ENCODE results near the gene ZMAT5.

Gene ZMAT5

DNA sequence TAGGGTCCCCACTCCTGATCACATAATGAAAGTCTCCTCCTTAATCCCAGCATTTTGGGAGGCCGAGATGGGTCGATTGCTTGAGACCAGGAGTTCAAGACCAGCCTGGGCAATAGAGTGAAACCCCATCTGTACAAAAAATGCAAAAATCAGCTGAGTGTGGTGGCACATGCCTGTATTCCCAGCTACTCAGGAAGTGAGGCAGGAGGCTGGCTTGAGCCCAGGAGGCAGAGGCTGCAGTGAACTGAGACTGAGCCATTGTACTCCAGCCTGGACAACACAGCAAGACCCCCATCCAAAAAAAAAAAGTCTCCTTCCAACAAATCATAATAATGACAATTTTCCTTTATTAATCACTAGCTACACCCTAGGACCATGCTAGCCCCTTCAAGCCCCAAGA lies 15.1 kb downstream of the ZMAT5 start:
- DNase-seq, result no peak

DNA sequence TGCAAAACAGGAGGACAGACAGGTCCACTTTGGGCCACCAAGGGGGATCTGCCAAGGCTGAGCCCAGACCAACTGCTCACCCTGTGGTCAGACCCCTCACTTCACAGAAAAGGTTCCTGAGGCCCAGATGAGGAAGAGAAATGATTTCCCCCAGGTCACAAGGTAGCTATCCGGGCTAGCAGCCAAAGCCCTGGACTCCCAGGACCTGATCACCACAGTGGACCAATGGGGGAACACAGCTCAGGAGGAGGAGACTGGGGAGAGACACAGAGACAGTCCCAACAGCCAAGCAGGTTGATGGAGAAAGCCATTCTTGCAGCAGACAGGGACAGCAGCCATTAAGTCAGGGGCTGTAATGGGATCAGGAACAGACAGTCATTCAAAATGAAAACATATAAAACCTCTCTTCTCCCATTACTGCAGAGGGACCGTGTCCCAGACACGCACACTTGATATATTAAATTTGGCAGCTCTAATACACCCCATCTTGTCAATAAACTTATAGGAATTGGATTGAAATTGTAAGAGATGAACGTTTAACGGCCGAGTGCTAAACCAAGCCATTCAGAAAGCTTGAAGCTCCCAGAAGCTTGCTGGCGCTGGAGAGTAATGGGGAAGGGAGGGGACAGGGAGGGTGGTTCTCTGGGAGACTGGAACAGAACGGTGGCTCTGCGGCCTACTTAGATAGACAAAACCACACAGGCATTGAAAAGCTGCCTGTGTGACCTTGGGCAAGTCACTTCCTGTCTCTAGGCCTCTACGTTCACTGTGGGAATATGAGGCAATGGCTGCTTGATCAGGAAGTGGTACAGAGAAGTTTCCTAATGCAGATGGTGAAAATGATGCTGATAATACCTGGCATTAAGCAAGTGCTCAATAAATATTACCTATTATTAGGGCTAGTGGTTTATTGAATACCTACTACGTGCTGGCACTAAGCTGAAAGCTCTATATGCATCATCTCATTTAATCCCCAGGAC lies 16.0 kb downstream of the ZMAT5 start:
- DNase-seq, result no peak

DNA sequence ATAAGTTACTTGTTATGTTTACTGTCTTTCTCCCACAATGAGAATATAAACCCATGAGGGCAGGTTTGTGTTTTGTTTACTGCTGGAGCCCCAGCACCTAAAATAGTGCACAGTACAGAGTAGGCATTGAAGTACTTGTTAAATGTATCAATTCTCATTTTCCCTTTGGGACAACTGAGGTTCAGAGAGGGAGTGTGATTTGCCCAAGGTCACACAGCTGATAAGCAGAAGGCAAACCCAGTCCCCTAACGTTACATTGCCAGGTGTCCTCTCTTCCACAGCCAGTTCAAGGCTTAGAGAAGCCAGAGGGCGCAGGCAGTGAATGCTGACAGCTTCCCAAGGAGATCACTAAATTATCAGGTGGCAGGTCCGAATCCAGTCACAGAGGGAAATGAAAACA lies 16.8 kb downstream of the ZMAT5 start:
- no peak for DNase-seq

GRCh38 chr22:29748248-29748893 lies 18.4 kb downstream of the ZMAT5 start:
- DNase-seq, result no peak

- DNase-seq, result no peak
Measured at GRCh38 chr22:29747832-29748231, 19.0 kb downstream of the ZMAT5 start.

GRCh38 chr22:29744902-29745301 lies 21.9 kb downstream of the ZMAT5 start:
- peak; percentile 70 for DNase-seq

DNA sequence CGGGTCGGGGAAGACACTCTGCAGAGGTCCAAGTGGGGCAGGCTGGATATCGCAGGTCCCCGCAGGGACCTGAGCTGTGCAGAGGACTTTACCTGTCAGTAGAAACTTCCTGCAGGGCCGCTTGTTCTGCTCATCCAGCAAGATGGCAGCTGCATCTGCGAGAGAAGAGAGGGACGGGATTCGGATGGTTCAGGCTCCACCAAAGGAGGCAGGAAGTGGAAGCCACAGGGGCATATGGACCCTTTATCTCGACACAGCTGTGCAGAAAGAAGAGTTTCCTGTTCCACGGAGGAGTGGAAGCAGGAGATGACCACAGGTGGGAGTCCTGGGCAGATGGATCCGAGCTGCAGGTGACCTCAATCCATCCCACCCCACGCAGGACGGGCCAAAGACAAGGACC lies 24.5 kb downstream of the ZMAT5 start:
- DNase-seq, result no peak

GRCh38 chr22:29741926-29742325 lies 24.9 kb downstream of the ZMAT5 start:
- no peak for DNase-seq

GRCh38 chr22:29740216-29740615 lies 26.6 kb downstream of the ZMAT5 start:
- DNase-seq, result no peak

DNA sequence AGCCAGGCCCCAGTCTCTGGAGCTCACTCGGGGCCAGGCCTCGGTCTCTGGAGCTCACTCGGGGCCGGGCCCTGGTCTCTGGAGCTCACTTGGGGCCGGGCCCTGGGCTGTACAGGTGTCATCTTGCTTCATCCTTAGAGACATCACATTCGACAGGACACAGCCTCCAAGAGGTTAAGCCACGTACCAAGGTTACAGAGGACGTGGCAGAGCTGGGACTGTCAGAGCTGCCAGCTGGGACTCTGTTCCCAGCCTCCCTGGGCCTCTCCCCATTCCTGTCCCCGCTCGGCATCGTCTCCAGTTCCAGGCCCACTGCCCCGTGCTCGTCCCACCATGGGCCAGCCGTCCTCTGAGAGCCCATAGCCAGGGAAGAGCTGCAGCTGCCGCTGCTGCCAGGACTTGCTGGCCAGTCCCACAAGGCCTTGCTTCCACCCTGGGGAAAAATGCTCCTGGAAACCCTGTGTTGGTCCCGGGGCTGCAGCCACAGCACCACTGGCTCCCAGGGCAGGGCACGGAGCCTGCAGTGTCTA lies 27.4 kb downstream of the ZMAT5 start:
- DNase-seq, result no peak

DNA sequence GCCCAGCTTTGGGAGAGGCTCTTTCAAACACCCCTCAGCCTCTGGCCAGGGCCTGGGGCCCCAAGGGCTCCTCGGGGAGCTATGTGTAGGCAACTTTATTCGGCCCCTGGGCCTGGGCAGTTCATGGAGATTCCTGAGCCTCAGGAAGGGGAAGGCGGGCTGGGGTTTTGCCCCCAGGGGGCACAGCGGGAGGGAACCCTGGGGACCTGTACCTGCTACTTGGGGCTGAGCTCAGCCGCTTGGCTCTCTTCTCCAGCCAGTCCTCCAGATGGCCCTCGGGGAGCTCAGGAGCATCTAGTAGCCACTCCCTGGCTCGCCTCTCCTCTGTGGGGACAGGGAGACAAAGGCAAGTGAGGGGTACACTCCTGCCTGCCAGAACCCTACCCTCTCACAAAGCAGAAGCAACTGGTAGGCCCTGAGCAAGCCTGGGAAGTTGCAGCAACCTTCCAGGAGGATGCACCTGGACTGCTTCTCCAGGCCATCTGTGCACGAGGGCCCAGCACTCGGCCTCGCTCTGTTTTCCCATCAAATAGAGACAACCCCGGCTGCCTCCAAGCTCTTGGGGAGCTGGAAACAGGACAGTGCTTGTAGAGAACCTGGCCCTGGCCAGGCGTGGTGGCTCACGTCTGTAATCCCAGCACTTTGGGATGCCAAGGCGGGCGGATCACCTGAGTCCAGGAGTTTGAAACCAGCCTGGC lies 28.5 kb downstream of the ZMAT5 start:
- no peak for DNase-seq

DNA sequence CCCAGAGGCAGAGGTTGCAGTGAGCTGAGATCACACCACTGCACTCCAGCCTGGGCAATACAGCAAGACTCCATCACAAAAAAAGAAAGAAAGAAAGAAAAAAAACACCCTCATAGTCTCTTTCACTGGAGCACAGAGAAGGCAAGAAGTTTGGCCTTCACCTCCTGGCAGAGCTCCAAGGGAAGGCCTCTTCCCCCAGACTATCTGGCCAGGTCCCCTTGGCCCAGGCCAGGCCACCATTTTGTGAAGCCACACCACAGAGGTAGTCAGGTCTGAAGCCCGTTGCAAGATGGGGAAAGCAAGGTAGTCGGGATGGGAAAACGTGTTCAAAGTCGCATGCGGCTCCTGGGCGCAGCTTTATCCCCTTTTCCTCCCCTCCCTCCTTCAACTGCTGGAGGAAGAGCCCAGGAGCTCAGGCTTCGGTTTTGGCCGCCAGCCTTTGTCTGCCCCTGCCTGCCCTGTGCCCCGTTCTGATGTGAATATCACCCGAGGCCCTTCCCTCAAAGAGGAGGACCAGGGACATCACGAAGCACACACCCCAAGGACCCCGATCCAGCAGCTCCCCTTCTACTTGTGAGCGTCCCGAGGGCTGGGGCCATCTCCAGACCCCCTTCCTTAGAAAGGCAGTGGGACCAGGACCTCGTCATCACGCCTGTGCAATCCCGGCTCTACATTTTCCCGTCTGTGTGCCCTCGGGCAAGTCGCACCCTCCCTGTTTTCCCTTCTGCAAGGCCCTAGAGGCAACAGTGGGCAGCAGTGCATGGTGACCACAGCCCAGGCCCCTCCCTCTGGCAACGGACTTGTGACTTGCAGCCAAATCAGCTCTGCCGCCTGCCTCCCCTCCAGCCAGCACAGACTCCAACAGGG lies 29.3 kb downstream of the ZMAT5 start:
- peak; percentile 73 for DNase-seq

GRCh38 chr22:29735416-29735815 lies 31.4 kb downstream of the ZMAT5 start:
- DNase-seq, result no peak

DNA sequence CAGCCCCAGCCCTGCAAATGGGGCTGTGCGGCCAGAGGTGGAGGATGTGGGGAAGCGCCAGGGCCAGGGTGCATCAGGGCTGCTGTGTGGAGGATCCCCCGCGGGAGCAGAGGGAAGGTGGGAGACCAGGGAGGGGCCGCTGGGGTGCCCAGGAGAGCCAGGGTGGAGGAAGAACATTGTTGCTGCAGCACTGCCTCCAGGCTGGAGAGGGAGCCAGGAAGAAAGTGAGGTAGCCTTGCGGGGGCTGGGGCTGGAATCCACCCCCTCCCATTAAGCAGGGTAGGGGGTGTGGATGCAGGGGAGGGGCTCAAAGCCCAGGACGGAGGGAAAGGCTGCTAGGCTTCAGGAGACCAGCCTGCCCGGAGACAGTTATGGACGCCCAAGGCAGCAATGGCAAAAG lies 32.0 kb downstream of the ZMAT5 start:
- no peak for DNase-seq

GRCh38 chr22:29734406-29734805 lies 32.4 kb downstream of the ZMAT5 start:
- no peak for DNase-seq

DNA sequence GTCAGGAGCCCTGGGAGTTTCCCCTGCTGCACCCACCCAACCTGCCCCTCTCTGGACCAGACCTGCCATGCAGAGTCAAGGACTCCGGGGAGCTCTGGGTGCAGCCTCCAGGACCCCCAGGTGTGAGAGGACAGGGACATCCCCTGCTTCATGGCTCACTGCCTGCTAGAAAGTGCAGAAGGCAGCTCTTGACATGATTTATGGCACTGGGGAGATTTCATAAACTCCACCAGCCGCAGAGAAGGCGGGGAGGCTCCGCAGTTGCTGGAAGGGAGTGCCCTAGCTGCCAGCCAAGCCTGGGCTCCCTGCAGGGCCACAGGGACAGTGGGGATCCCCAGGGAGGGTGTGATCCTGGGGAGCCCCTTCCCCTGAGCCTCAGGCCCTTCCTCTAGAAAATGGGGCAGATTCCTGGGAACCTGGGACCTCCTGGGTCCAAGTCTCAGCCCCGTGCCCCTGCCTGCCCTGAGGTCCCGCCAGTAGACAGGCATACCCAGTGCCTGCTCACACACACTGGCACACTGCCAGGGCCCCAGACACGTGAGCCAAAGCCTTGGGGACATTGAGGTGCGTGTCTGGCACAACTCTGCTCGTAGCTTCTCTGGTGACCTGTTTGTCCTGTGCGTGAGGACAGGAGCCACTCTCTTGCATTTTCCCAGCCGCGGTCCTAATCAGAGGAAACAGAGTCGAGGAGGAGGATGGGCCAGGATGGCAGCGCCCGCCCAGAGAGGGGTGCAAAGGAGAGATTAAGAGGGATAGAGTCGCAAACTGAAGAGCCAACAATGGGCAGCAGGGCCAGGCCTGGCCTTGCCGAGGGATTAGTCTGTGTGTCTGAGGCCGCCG lies 33.2 kb downstream of the ZMAT5 start:
- no peak for DNase-seq

DNA sequence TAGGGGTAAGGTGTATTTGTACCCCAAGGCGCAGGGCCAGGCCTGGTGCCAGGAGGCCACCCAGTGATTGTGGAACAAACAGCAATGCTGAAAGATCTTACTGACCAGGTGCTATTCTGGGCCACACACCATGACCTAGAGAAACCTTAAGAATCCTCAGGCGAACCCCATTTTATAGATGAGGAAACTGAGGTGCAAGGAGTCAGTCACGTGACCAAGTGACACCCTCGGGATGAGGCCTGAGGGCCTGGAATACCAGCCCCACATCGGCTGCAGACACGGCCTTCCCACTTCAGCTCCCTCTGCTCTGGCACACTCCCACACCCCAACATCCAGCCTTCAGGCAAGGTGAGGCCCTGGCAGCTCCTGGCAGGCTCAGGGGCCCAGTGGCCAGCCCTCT lies 33.9 kb downstream of the ZMAT5 start:
- no peak for DNase-seq

DNA sequence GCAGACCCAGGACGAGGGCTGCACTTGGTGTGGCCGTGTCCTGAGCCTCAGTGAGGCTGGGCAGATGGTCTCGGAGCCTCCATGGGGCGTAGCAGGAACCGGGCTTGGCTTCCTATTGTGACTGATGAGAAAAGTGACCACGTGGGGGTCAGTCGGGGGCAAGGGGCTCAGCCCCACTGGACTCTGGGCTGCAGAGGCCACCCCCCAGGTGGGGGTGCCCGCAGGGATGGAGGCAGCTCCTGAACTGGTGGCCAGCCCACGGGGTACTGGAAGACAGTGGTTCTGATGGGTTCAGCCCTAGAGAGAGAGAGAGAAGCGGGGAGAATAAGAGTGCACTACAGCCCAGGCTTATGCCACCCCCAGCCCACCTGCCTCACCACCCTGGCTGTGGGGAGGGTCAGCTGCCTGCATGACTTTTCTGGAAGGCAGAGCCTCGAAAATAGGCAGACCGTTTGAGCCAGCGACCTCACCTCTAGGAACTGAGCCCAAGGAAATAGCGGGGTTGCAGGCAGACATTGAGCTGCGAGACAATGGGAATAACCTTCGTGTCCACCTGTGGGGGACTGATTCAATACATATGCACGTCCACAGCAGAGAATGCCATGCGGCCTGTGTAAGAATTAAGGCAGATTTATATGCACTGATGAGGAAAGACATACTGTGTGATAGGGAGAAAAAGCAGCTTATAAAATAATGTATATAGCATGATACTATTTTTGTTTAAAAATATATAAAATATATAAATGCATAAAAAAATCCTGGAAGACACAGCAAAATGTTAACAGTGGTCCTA lies 35.6 kb downstream of the ZMAT5 start:
- DNase-seq, result no peak

GRCh38 chr22:29729161-29729560 lies 37.6 kb downstream of the ZMAT5 start:
- DNase-seq, result no peak

GRCh38 chr22:29727131-29727523 lies 39.7 kb downstream of the ZMAT5 start:
- no peak for DNase-seq
